ENCODE measurements around the gene ANGPT4. TPM values are rescaled to one million over a fixed set of nuclear protein-coding genes. Genes with fewer than 3 reads are reported as not detected.

Gene ANGPT4
- total and polyA plus RNA-seq, 2 of the 8 experiments (the other 6 are each of a cell fraction or from before 2014, with no cell fraction given): 0.07 to 0.33 TPM

- DNase-seq (ENCODE audit: low read depth in 1 of 2, low spot score in 2 of 2) (no peak), FAIRE-seq (no peak)
- Histone ChIP-seq H3K56ac (replicated peaks; ENCODE audit: insufficient read length, low read depth, low read length) (no peak overlapping the region), H3K79me2 (ENCODE audit: control insufficient read depth in 1 of 2, insufficient read depth in 2 of 2, low read length in 2 of 2) (no peaks in the 10 kb centered on the region), H3K79me1 (ENCODE audit: low read depth, low read length) (no peaks in the 10 kb centered on the region), H2AFZ (ENCODE audit: low read length) (no peak overlapping the region), H2BK12ac (ENCODE audit: low read depth, low read length) (no peak overlapping the region), H4K5ac (ENCODE audit: insufficient read length, low read depth, low read length) (no peak overlapping the region), H3K4me2 (ENCODE audit: insufficient read depth in 1 of 2, low read depth in 2 of 2, low read length in 2 of 2) (no peak overlapping the region), H2BK120ac (replicated peaks; ENCODE audit: low read depth, low read length) (no peak overlapping the region), H3K9me3 (ENCODE audit: insufficient read depth in 2 of 2, low read depth in 1 of 2, low read length in 1 of 2) (no peaks in the 10 kb centered on the region), H3K23ac (ENCODE audit: insufficient read length) (no peak overlapping the region), H3K23me2 (ENCODE audit: low read depth, low read length) (no peaks in the 10 kb centered on the region), H2BK20ac (ENCODE audit: low read length) (no peak overlapping the region), H3K4me3 (ENCODE audit: extremely low read depth in 1 of 4, insufficient read depth in 2 of 4, low read depth in 3 of 4, low read length in 4 of 4) (no peak overlapping the region), H3K18ac (ENCODE audit: extremely low read depth, low read length) (no peak overlapping the region), H3K14ac (ENCODE audit: insufficient read length) (no peak overlapping the region), H3K4ac (replicated peaks; ENCODE audit: insufficient read length, low read depth, low read length) (no peak overlapping the region), H3K9ac (replicated peaks in 1 of 4; ENCODE audit: extremely low read depth in 1 of 4, low read depth in 3 of 4, low read length in 3 of 4) (no peak overlapping the region), H3K36me3 (ENCODE audit: control insufficient read depth in 2 of 4, insufficient read depth in 4 of 4, low read length in 3 of 4) (no peaks in the 10 kb centered on the region), H3K27me3 (replicated peaks in 1 of 4; ENCODE audit: control insufficient read depth in 3 of 4, extremely low read depth in 1 of 4, insufficient read depth in 3 of 4, low read length in 3 of 4) (peaks cover 0 to 3% (median 0%) of the 10 kb centered on the region in 4 experiments; a peak in 1 of 7 replicates), H3K4me1 (replicated peaks in 1 of 4; ENCODE audit: control insufficient read depth in 3 of 4, insufficient read depth in 4 of 4, low read length in 3 of 4) (peaks cover 0 to 3% (median under 1%) of the 10 kb centered on the region in 4 experiments; a peak in 3 of 7 replicates), H4K8ac (ENCODE audit: extremely low read depth, insufficient read depth, low read length) (no peak overlapping the region), H2BK5ac (ENCODE audit: low read depth, low read length) (no peak overlapping the region), H4K91ac (replicated peaks; ENCODE audit: insufficient read length, low read length) (no peak overlapping the region), H2BK15ac (ENCODE audit: low read length) (no peak overlapping the region), H3K27ac (ENCODE audit: low read depth, low read length) (no peak overlapping the region), H4K20me1 (replicated peaks in 1 of 2; ENCODE audit: control insufficient read depth in 1 of 2, insufficient read depth in 2 of 2, low read length in 2 of 2) (peaks cover 0 to 3% of the 10 kb centered on the region in 2 experiments), H2AK5ac (ENCODE audit: low read depth, low read length) (no peak overlapping the region)
- WGBS, 2 experiments (ENCODE audit: extremely low coverage in 1 of 2, insufficient coverage in 1 of 2, insufficient read length in 1 of 2, insufficient replicate concordance in 2 of 2, low coverage in 1 of 2, low lambda C conversion rate in 2 of 2, missing lambda C conversion rate in 1 of 2): 92% methylated on average over 3 of the region's 3 CpGs; no CpG with 5 or more reads in 1 of the 2 experiments
- CTCF ChIA-PET (ENCODE audit: partially characterized antibody): interaction anchor here (0.6 to 12.5 kb wide), 26 partner anchors 11 to 1716 kb away, joined by 3 to 191 read pairs (median 19); no protein-coding TSS in a partner anchor
- POLR2A ChIA-PET (ENCODE audit: partially characterized antibody): interaction anchor here (0.6 to 1.5 kb wide), 6 partner anchors 13 to 413 kb away, joined by 3 read pairs; no protein-coding TSS in a partner anchor
- TF ChIP-seq, protein P1, sequence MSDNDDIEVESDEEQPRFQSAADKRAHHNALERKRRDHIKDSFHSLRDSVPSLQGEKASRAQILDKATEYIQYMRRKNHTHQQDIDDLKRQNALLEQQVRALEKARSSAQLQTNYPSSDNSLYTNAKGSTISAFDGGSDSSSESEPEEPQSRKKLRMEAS (IDR thresholded peaks at IDR 0.05): no peak
- TF ChIP-seq HDAC2 (IDR thresholded peaks at IDR 0.05; ENCODE audit: borderline replicate concordance in 1 of 2, low read depth in 2 of 2, low read length in 2 of 2): no peak
- no peak for TF ChIP-seq HDAC6 (IDR thresholded peaks at IDR 0.05; ENCODE audit: low read depth, low read length)
- no peak for TF ChIP-seq CHD1 (IDR thresholded peaks at IDR 0.05; ENCODE audit: low read depth, low read length)
Measured at GRCh38 chr20:955111-955510, 39.0 kb upstream of the ANGPT4 start.
